ENCODE measurements around the gene PSMC6.
"Not testable (repeated sequence)": the region's sequence is repeated elsewhere in the genome, so short reads cannot be mapped to it uniquely, and the experiment has no call there.

PSMC6 gene

DNA sequence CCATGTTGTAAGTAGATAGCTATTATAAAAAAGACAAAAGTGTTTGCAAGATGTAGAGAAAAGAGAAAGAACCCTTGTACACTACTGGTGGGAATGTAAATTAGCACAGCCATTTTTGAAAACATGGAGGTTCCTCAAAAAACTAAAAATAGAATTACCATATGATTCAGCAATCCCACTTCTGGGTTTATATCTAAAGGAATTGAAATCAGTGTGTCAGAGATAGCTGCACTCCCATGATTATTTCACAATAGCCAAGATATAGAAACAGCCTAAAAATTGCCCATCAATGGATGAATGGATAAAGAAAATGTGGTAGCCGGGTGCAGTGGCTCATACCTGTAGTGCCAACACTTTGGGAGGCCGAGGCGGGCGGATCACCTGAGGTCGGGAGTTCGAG lies 9.2 kb downstream of the PSMC6 start:
- no peak for DNase-seq

DNA sequence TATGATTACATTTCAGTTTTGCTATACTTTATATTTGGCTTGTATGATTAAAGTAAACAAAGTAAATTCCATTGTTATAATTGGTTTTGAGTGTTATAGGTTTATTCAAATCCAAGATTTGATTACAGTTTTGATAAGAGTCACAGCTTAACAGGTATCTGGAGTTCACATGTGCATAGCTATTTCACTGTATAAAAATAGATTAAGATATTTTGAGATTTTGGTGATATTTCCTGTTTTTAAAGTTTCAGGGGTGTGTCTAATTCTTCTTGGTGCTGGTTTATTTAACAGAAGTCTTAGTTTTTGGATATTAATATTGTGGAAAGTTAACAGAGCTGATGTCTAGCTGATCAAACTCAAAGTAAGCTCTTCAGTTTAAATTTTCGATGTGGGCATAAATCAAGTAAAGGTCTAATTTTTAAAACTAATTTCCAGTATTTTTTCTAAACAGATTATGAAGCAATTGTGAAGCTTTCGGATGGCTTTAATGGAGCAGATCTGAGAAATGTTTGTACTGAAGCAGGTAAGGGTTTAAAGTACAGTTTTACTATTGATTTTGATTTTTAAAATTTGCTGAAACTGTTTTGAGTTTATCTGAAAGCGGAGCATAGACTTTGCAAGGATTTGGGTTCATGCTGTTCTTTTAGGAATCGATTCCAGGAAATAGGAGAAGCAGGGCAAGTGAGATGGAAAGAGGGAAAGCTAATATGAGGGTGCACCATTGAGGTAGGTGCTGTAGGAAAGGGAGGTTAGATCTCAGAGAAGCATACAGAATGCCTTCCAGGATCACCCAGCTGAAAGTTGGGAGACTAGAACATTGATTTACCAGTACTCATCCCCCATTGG lies 16.7 kb downstream of the PSMC6 start:
- DNase-seq, result no peak

DNA sequence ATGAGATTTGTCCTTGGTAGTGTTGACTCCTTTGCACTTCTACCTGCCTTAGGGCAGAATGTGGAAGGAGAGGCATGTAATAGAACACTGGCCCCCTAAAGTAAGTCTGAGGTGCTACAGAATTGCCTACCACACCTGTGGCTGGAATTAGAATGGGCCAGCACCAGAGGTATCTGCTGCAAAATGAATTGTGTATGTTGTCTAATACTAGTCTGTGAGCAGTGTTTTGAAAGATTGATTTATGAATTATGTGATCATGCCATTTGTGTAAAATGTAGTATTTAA lies 17.3 kb downstream of the PSMC6 start:
- no peak for DNase-seq

DNA sequence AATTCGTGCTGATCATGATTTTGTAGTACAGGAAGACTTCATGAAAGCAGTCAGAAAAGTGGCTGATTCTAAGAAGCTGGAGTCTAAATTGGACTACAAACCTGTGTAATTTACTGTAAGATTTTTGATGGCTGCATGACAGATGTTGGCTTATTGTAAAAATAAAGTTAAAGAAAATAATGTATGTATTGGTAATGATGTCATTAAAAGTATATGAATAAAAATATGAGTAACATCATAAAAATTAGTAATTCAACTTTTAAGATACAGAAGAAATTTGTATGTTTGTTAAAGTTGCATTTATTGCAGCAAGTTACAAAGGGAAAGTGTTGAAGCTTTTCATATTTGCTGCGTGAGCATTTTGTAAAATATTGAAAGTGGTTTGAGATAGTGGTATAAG lies 20.5 kb downstream of the PSMC6 start:
- DNase-seq, result not testable (repeated sequence)

DNA sequence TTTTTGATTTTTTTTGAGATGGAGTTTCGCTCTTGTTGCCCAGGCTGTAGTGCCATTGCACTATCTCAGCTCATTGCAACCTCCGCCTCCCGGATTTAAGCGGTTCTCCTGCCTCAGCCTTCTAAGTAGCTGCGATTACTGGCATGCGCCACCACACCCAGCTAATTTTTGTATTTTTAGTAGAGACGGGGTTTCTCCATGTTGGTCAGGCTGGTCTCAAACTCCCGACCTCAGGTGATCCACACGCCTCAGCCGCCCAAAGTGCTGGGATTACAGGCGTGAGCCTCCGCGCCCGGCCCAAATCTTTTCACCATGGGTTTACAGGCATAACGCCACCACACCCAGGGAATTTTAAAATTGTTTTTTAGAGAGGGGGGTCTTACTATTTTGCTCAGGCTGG lies 22.0 kb downstream of the PSMC6 start:
- DNase-seq, result not testable (repeated sequence)

DNA sequence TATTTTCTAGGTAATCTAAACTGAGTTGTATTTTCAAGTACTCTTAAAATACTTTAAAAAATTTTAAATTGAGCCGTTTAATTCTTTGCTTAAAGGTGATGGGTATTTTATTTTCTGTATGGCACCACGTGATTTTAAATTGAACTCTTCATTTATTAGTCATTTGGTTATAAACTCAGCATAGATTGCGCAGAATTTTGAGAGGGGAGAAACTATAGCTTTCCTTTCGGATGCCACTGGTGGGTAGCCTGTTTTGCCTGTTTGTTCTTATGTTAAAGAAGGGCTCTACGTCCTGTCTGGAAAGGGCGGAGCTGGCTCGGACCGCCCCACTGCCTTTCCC lies 22.6 kb downstream of the PSMC6 start:
- DNase-seq, result no peak

DNA sequence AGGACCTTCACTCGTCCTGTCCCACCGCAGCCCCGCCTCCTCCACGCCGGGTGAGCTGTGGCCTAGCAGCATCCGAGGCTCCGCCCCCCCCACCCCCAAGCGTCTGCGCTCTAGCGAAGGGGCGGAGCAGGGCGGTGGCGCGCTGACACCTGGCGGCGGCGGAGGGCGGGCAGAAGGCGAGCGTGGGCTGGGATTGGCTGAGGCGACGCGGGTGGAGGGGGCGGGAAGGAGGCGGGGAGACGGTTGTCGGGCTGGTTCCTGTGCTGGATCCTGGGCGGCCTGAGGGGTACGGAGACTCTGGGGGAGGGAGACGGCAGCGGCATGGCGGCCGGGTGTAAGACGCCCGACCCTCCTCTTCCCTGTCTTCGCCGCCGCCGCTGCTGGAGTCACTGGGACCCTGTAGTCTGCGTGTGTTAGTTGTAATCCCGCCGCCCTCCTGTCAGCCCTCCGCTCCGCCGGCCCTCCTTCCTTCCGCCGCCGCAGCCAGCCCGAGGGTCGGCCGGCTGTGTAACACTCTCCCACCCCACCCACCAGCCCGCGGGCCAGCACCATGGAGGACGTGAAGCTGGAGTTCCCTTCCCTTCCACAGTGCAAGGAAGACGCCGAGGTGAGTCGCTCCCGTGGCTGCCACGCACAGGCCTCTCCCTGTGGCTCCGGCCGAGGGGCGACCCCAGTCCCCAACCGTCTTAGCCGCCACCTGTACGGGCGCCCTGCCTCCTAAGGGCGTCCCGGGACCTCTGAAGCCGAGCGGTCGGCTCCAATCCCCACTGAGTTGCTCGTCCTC lies 23.1 kb downstream of the PSMC6 start, which contains the start of gene STYX:
Gene STYX, plus strand, starts transcription at position 242 of the 784 bp plus-strand sequence. Its CDS starts 309 bp downstream, at position 551.
- DNase-seq, result peak; percentile 50 to 98 (median 95)

DNA sequence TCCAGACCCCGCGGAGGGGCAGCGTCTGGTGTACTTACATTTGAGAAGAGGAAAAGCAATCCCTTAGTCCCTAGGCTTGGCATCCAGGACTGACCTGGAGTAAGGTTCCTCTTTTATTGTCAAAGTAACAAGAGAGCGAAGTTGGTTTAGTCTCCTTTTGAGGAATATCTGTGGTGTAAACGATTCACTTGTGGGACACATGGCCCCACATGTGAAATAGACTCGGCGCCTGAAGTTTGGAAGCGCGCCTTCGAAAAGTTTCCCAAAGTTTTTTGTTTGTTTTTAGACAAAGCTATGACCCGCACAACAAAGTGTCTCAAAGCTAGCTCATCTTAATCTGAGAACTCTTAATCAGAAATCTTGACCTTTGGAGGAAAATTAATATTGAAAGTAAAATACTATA lies 23.7 kb downstream of the PSMC6 start:
- DNase-seq, result peak in 2 of 51 donors; percentile 29 to 31

DNA sequence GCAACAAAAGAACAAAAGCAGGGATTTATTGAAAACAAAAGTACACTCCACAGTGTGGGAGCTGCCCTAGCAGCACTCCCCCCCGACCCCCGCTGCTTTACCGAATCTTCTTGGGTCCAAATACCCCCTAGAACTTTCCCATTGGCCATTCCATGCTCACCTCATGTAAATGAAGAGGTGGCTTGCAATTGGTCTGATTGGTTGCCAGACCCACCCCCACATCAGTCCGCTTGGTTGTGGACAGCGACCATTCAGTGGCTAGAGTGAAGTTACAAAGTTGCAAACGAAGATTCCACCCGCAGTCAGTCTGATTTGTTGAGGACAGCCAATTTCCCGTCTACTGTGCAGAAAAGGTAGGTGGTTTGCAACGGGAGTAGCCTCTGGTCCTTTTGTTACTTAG lies 26.8 kb downstream of the PSMC6 start:
- DNase-seq, result no peak

DNA sequence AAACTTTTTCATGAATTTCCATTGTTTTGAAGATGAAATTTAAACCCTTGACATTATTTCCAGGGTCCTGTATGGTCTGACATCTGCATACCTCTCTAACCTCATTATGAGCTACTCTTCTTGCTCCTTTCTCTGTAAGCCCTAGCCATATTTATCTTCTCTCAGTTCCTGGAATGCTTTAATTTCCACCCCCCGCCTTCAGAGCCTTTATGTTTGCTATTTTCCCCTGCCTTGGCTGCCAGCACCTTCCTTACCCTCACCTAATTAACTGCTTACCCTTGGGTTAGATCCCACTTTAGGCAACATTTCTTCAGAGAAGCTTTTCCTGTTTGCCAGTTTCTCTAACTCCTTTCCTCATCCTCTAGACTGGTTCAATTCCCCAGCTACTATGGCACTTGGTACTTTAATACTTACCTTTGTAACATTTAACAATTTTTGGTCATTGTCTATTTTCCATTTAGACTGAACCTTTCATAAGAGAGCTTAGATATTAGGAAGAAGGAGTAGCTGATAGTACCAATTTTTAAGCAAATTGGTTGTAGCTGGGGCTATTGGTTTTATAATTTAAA lies 29.0 kb downstream of the PSMC6 start:
- no peak for DNase-seq

DNA sequence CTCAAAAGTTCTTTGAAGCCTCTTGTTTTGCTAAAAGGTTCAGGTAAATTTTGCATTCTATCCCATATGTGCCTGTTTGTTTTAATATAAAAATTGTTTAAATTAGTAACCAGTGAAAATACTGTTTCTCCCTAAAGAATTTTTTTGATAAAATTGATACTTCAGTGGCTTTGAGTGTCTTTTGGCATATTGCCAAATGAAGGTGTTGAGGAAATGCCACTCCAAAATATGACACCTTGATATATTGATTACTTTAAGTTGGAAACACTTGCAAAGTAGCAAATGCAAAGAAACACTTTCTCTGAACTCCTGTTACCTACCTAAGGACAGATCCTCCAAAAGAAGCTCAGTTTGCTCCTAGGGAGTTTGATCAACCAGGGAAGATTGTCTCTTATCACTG lies 31.4 kb downstream of the PSMC6 start:
- no peak for DNase-seq

DNA sequence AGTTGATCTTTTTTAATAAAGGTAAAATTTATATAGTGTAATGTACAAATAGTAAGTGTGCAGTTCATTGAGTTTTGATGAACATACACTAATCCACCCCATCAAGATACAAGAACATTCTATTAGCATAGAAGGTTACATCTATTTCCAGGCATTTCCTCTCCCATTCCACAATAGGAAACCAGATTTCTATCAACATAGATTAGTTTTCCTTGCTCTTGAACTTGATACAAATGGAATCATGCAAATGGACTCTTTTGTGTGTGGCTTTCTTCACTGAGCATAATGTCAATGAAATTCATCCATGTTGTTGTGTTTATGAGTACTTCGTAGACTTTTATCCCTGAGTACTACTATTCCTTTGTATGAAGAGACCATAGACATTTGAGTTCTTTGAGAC lies 33.8 kb downstream of the PSMC6 start:
- DNase-seq, result no peak

DNA sequence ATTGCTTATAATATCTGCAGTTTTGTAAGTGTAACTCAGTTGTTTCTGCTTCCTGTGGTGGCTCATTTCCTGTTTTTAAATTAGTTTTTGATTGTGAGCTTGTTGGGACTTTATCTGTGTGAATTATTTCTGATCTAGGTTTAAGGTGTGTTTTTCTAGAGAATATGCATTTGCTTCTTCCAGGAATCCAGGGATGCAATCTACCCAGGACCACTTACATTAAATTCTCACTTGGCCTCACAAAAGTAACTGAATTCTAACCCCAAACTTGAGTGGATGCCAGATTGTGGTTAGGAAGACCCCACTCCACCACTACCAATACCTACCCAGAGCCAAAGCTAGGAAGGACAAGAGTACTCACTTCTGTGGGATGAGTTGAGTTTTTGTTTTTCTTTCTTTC lies 34.9 kb downstream of the PSMC6 start:
- DNase-seq, result no peak

DNA sequence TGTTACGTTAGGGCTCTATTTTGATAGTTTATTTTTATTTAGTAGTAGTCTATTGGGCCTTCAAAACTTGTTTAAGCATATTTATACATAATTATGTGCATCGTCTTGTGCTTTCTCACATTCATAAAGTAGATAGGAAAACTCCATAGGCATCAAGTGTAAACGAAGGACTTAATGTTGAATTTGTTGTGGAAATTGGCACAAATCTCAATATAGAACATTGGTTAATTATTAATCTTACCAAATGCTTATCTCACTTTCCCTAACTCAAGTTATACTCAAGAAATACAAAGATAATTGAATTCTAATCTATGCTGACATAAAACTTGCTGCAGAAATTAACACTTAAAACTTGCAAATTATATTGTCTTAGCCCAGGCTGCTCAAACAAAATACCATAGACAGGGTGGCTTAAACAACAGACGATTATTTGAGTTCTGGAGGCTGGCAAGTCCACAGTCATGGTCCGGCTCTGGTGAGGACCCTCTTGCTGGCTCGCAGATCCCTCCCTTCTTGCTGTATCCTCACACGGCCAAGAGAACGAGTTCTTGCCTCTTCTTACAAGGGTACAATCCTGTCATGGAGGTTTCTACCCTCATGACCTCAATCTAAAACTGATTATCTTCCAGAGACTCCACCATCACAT lies 41.8 kb downstream of the PSMC6 start:
- DNase-seq, result no peak

DNA sequence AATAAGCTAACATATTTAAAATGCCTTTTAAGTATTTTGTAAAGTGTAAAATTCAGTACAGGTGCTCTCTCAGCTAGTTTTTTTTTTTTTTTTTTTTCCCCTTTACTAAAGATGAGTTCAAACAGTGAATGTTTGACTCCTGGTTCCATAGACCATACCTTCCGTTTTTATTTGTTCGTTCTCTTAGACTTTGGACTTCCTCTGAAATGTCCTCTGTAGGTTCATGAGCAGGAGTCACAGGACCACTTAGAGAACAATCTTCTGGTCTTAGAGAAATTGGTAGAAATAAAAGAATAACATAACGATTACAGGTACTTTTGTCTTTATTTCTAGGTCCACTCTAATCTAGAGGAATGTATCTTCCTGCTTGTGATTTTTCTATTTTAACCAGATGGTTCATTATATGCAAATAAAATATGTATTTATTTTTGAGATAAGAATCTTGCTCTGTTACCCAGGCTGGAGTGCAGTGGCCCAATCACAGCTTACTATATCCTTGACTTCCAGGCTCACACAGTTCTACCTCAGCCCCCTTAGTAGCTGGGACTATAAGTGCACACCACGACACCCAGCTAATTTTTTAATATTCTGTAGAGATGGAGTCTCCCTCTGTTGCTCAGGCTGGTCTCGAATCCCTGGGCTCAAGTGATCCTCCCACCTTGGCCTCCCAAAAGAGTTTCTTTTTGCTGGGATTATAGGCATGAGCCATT lies 48.8 kb downstream of the PSMC6 start:
- no peak for DNase-seq

DNA sequence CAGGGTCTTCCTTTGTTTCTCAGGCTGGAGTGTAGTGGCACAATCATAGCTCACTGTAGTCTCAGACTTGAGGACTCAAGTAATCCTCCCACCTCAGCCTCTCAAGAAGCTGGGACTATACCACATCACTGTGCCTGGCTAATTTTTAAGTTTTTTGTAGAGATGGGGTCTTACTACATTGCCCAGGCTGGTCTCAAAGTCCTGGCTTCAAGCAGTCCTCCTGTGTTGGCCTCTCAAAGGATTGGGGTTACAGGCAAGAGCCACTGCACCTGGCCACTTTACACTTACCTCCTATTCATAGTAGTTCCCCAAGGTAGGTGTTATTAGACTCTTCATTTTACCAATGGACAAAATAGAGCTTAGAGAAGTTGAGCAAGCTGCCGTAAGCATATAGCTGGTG lies 52.1 kb downstream of the PSMC6 start:
- no peak for DNase-seq

DNA sequence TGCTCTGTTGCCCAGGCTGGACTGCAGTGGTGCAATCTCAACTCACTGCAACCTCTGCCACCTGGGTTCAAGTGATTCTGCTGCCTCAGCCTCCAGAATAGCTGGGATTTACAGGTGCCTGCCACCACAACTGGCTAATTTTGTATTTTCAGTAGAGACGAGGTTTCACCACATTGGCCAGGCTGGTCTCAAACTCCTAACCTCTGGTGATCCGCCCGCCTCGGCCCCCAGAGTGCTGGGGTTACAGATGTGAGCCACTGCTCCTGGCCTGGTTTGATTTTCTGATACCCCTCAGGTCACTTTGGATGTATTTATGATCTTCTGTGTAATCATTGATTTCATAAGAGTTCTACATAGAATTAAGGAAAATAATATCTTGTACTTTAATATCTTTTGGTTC lies 55.9 kb downstream of the PSMC6 start:
- not testable (repeated sequence) for DNase-seq

DNA sequence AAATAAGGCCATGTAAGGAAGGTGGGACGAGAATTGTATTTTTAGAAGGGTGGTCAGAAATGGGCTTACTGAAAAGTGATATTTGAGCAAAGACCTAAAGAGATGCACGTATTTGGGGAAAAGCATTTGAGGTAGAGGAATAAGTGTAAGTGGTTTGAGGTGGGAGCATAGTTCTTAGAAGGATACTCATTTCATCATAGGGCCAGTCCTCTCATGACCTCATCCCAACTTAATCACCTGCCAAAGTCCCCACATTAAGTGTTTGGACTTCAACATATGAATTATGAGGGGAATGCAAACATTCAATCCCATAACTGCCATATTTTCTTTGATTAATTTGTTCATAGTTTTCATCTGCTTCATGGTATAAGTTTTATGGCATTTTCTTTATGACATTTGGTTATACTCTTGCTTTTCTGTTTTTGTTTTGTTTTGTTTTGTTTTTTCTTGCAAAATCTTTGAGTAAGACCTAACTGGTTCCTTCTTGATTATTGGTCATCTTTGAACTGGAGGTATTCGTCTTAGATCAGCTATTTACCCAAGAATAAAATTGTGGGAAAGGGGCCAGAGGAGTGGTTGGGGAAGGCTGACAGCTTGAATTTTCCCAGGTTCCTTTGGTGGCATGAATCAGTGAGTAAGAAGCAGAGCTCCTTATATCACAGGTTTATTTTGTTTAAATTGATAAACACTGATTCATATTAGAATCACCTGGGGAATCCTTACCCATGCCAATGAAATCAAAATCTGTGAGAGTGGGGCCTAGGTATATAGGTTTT lies 60.2 kb downstream of the PSMC6 start:
- no peak for DNase-seq

DNA sequence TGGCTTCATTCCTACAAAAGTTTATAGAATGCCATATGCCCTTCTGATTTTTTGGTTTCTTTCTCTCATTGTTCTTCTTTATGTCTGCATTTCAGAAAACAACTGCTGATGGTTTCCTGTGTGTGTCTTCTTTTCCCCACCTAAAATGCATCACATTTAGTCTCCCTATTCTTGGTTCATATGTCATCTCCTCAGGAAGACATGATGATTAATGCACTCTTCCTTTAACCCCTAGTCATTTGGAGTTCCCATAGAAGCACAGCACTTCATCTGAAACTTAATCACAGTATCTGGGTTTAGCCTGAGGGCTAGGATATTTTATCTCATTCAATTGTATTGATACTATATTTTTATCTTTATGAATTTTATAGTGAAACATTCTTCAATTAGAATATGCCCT lies 62.9 kb downstream of the PSMC6 start:
- DNase-seq, result no peak

DNA sequence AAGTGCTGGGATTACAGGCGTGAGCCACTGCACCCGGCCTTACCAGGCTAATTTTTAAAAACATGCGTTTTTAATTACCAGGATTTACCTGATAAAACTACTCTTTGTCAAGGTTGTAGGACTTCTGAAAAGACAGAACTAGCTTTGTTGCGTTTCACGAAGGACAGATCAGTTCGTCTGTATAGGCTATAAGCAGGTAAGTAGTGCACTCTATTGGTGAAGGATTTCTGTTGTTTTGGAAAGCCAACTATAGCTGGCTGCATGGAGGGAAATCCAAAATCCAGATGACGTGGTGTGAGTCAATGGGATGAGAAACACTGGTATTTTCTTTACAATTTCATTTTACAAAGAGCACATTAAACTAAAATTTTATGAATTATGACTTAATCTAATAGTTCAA lies 69.8 kb downstream of the PSMC6 start:
- no peak for DNase-seq

Data from hypothalamus (tissue), 51 donors.